Left kidney (tissue), 2 donors: ENCODE measurements around the gene ANKRD37. TPM values are rescaled to one million over a fixed set of nuclear protein-coding genes. Genes with fewer than 3 reads are reported as not detected.

Experiments
- DNase-seq: peaks from one replicate; pipeline ENCODE4 v3.0.0-alpha.2; 2013
- polyA plus RNA-seq: library from polyadenylated mRNA; unstranded; fragments of 120-200 nt; gene quantifications from one replicate; pipeline ENCODE4 v1.2.1, GENCODE V29; 2013; ENCODE audit not compliant: insufficient read length

ANKRD37 gene
- polyA plus RNA-seq, 1 donor, result 10.5 TPM

- DNase-seq, result no peak
Observed at GRCh38 chr4:185379326-185380295, 17.0 kb upstream of the ANKRD37 start.

- DNase-seq, result no peak
Observed at GRCh38 chr4:185380320-185380719, 16.3 kb upstream of the ANKRD37 start.

GRCh38 chr4:185381288-185382196, 15.1 kb upstream of the ANKRD37 start:
- DNase-seq, result no peak

GRCh38 chr4:185382754-185383153, 13.9 kb upstream of the ANKRD37 start:
- no peak for DNase-seq

- no peak for DNase-seq
Observed at GRCh38 chr4:185383451-185383850, 13.2 kb upstream of the ANKRD37 start.

GRCh38 chr4:185384061-185384460, 12.6 kb upstream of the ANKRD37 start:
- no peak for DNase-seq

GRCh38 chr4:185384930-185385331, 11.7 kb upstream of the ANKRD37 start:
- DNase-seq, result peak; percentile 49

GRCh38 chr4:185387957-185388356, 8.7 kb upstream of the ANKRD37 start:
- DNase-seq, result no peak

- DNase-seq, result no peak
Observed at GRCh38 chr4:185390941-185391340, 5.7 kb upstream of the ANKRD37 start.

- no peak for DNase-seq
Observed at GRCh38 chr4:185392156-185392555, 4.5 kb upstream of the ANKRD37 start.

- no peak for DNase-seq
Observed at GRCh38 chr4:185394568-185395237, 1.9 kb upstream of the ANKRD37 start.

GRCh38 chr4:185395238-185395955, 1.2 kb upstream of the ANKRD37 start, which contains the start of gene LRP2BP:
Gene LRP2BP, minus strand, starts transcription at chr4:185395924. Its CDS starts 17,738 bp downstream, at chr4:185378186.
- peak; percentile 87 for DNase-seq

GRCh38 chr4:185395956-185396723, 501 bp upstream of the ANKRD37 start:
- DNase-seq, result peak; percentile 97

- no peak for DNase-seq
Observed at GRCh38 chr4:185398618-185399017, 2.0 kb downstream of the ANKRD37 start.

- no peak for DNase-seq
Observed at GRCh38 chr4:185399466-185399865, 2.8 kb downstream of the ANKRD37 start.

- no peak for DNase-seq
Observed at GRCh38 chr4:185404031-185404430, 7.4 kb downstream of the ANKRD37 start.

GRCh38 chr4:185405296-185405999, 8.8 kb downstream of the ANKRD37 start:
- no peak for DNase-seq

GRCh38 chr4:185408432-185408831, 11.8 kb downstream of the ANKRD37 start:
- DNase-seq, result no peak

- DNase-seq, result no peak
Observed at GRCh38 chr4:185411849-185412248, 15.2 kb downstream of the ANKRD37 start.

GRCh38 chr4:185412412-185412811, 15.8 kb downstream of the ANKRD37 start:
- DNase-seq, result no peak
